ENCODE measurements around the gene CHAD. TPM values are rescaled to one million over a fixed set of nuclear protein-coding genes. Genes with fewer than 3 reads are reported as not detected.

CHAD gene
- total and polyA plus RNA-seq, 2 of the 4 experiments (the other 2 are of a cell fraction) = 0.03 TPM; not detected in 1

DNA sequence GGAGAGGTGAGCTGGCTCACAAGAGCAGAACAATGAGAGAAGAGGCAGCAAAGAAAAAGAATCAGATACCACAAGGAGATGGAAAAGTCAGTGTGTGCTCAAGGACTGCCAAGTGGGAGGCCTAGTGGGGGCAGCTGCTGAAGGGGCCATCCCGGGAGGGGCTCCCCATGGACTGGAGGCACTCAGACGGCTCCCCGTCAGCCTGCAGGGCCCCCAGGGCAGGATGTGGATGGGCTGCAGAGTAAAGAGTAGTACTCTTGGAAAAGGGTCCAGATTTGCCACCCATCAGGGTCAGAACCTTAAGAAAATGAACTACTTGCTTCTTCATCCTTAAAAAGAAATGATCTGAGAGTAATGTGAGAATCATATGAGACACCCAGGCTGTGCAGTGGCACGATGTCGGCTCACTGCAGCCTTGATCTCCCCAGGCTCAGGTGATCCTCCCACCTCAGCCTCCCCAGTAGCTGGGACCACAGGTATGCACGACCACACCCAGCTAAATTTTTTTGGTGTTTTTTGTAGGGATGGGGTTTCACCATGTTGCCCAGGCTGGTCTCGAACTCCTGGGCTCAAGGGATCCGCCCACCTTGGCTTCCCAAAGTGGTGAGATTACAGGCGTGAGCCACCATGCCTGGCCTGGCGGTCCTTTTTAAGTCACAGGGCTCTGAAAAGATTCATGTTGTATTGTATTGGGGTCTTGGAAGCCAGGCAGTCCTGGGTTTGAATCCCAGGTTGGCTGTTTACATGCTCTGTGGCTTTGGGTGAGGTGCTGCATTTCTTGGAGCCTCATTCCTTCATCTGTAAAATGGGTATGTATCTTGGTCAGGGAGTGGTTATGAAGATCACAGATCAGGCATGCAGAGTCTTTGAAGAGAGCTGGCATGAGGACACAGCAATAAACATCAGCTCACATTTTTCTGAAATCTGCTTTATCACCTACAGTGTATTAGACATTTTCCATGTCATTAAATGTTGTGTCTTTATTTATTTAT, 27.5 kb downstream of the CHAD start:
- Histone ChIP-seq H3K4me2 (ENCODE audit: low read depth, low read length) (no peak overlapping the region), H3K9ac (ENCODE audit: low read depth, low read length) (no peak overlapping the region), H3K79me1 (ENCODE audit: low read depth in 1 of 2, low read length in 2 of 2) (peaks cover 4 to 21% of the 10 kb centered on the region in 2 experiments; a peak in 2 of 4 replicates), H4K91ac (ENCODE audit: insufficient read depth, low read depth, low read length) (no peak overlapping the region), H3K27me3 (ENCODE audit: control insufficient read depth, insufficient read depth, low read length) (no peaks in the 10 kb centered on the region), H2BK5ac (ENCODE audit: low read depth, low read length, poor library complexity, severe bottlenecking) (no peak overlapping the region), H3K56ac (ENCODE audit: extremely low read depth, insufficient read depth, low read length) (no peak overlapping the region), H2BK120ac (ENCODE audit: low read depth, low read length) (no peak overlapping the region), H2BK15ac (ENCODE audit: low read depth, low read length) (no peak overlapping the region), H3K23ac (ENCODE audit: low read depth, low read length) (no peak overlapping the region), H4K20me1 (ENCODE audit: insufficient read depth, low read length) (peaks cover 11% of the 10 kb centered on the region; the same call in 1 of the 2 replicates), H3K27ac (ENCODE audit: insufficient read depth, low read length) (no peak overlapping the region), H3K9me3 (ENCODE audit: control insufficient read depth, insufficient read depth, low read length) (no peaks in the 10 kb centered on the region), H2AK5ac (ENCODE audit: low read depth, low read length) (no peak overlapping the region), H3K36me3 (ENCODE audit: control insufficient read depth, insufficient read depth, low read length) (no peaks in the 10 kb centered on the region; the same call in 1 of the 2 replicates), H3K4ac (ENCODE audit: low read depth, low read length) (no peak overlapping the region), H3K9me1 (ENCODE audit: insufficient read depth, low read length) (peaks cover 12% of the 10 kb centered on the region; the same call in 1 of the 2 replicates), H2AFZ (replicated peaks; ENCODE audit: low read length, poor library complexity) (no peak overlapping the region), H3K18ac (ENCODE audit: low read depth, low read length) (no peak overlapping the region), H3K14ac (replicated peaks; ENCODE audit: low read depth, low read length) (no peak overlapping the region), H2AK9ac (replicated peaks; ENCODE audit: low read depth, low read length, poor library complexity) (no peak overlapping the region), H4K8ac (ENCODE audit: low read depth in 2 of 2, low read length in 2 of 2) (no peak overlapping the region), H3K4me3 (ENCODE audit: insufficient read depth, low read depth, low read length) (no peak overlapping the region), H4K5ac (ENCODE audit: low read depth, low read length) (no peak overlapping the region), H2BK20ac (ENCODE audit: low read depth, low read length) (no peak overlapping the region), H3K4me1 (ENCODE audit: control insufficient read depth, insufficient read depth, low read length) (peaks cover 4% of the 10 kb centered on the region; the same call in 1 of the 2 replicates)
- WGBS, 2 experiments (ENCODE audit: extremely low coverage in 2 of 2, insufficient read length in 1 of 2) = 69% methylated on average over 7 of the region's 10 CpGs; no CpG with 5 or more reads in 1 of the 2 experiments
- intact Hi-C loops (cut with micrococcal nuclease) (no loop called here), in situ Hi-C loops (cut with MboI; ENCODE audit: low sequenced_read_pairs) (no loop called here), dilution Hi-C loops (cut with HindIII; ENCODE audit: low sequenced_read_pairs, unreplicated experiment) (no loop called here)
- ATAC-seq (ENCODE audit: low read depth) (no peak), DNase-seq (no peak)
- ChIA-PET POLR2A (ENCODE audit: unreplicated experiment) (no interaction called here), CTCF (no interaction called here)
- BruUV-seq (replicated peaks) = no TSS peak
- TF ChIP-seq POLR2A (IDR thresholded peaks at IDR 0.05; ENCODE audit: low read depth, low read length) (no peak), RCOR1 (IDR thresholded peaks at IDR 0.05; ENCODE audit: insufficient replicate concordance, low read length) (no peak), MXI1 (IDR thresholded peaks at IDR 0.05; ENCODE audit: borderline replicate concordance, low read depth, low read length) (no peak), SMC3 (IDR thresholded peaks at IDR 0.05; ENCODE audit: low read depth, low read length) (no peak), RAD21 (IDR thresholded peaks at IDR 0.05; ENCODE audit: low read length) (no peak), FOS (IDR thresholded peaks at IDR 0.05; ENCODE audit: low read depth, low read length) (no peak), CEBPB (IDR thresholded peaks at IDR 0.05; ENCODE audit: low read depth, low read length) (no peak)
- TF ChIP-seq, protein P1, sequence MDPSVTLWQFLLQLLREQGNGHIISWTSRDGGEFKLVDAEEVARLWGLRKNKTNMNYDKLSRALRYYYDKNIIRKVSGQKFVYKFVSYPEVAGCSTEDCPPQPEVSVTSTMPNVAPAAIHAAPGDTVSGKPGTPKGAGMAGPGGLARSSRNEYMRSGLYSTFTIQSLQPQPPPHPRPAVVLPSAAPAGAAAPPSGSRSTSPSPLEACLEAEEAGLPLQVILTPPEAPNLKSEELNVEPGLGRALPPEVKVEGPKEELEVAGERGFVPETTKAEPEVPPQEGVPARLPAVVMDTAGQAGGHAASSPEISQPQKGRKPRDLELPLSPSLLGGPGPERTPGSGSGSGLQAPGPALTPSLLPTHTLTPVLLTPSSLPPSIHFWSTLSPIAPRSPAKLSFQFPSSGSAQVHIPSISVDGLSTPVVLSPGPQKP (IDR thresholded peaks at IDR 0.05; ENCODE audit: borderline replicate concordance, low read depth, low read length) = no peak
